HG03175 (cell line): ENCODE measurements around the gene GBGT1.

Experiments used
- ATAC-seq: cut with Tn5 transposase; IDR thresholded peaks from one replicate; pipeline ENCODE4 v1.9.1; 2021; ENCODE audit warnings: mild to moderate bottlenecking, moderate library complexity; ENCODE audit not compliant: unreplicated experiment

The GBGT1 gene

GRCh38 chr9:133104718-133105460 is 58.8 kb downstream of the GBGT1 start:
- ATAC-seq, result no peak

- no peak for ATAC-seq
Observed at GRCh38 chr9:133103987-133104505, 59.7 kb downstream of the GBGT1 start.

DNA sequence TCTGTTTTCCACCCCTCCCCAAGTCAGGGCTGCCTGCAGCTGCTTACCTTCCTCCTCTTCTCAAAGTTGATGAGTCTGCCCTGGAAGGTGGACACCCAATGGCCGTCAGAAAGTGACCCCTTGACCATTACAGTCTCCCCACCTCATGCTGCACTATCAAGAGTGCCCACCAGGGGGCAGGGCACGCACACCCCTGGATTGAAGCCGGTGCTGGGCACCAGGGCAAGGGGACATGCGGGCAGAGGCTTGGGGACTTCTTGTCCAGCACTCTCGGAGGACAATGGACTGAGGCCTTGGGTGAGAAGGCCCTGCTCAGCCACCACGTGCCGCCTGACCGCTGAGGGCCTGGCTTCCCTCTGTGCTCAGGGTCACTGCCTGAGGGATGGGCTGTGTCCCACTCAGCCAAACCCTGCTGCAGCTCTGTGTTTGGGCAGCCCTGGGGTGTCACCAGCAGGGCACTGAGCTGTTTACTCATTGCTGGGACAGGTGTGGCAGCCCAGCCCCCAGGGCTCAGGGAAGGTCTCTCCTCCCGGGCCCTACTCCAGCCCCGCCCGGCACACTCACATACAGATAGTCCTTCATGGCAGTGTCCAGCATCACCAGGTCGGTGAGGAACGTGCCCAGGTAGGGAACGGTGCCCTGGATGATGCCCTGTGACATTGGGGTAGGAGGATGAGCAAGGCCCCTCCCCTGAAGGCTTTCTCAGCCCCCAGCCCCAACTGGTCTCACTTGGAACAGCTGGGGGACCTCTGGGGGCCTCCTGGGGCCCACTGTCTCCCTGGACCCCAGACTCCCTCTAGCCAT is 60.3 kb downstream of the GBGT1 start:
- no peak for ATAC-seq
